Activated T-helper 1 cell treated with anti-CD3 and anti-CD28 coated beads, Interleukin-12 subunit alpha, Interleukin-12 subunit beta, Interleukin-2, Interleukin-4 antibody, amounts not matched to agents 30 ng/mL and 10 ng/mL and 1 ng/mL, durations not matched to agents 14 hours and 24 hours and 36 hours (primary cell): ENCODE measurements around the gene TRPT1. TPM values are rescaled to one million over a fixed set of nuclear protein-coding genes. Genes with fewer than 3 reads are reported as not detected.

ENCODE experiments used
- DNase-seq: peaks from one replicate; pipeline ENCODE4 v3.0.0; 2021; ENCODE audit warnings: low spot score
- H3K27ac Mint-ChIP-seq: one replicate; pipeline ENCODE4 v1.8.0; 2021; ENCODE audit warnings: mild to moderate bottlenecking, mixed read lengths
- H3K27me3 Mint-ChIP-seq: one replicate; pipeline ENCODE4 v1.8.0; 2022; ENCODE audit warnings: mild to moderate bottlenecking, moderate library complexity, mixed read lengths; ENCODE audit not compliant: insufficient read depth
- H3K36me3 Mint-ChIP-seq: one replicate; pipeline ENCODE4 v1.8.0; 2021; ENCODE audit warnings: low read depth, mixed read lengths
- H3K4me1 Mint-ChIP-seq: one replicate; pipeline ENCODE4 v1.8.0; 2021; ENCODE audit warnings: low read depth, mixed read lengths
- H3K4me3 Mint-ChIP-seq: one replicate; pipeline ENCODE4 v1.8.0; 2021; ENCODE audit warnings: mild to moderate bottlenecking, moderate library complexity, mixed read lengths
- H3K9me3 Mint-ChIP-seq: one replicate; pipeline ENCODE4 v1.8.0; 2021; ENCODE audit warnings: mixed read lengths
- intact Hi-C: fragments of 100-400 bp; cut with micrococcal nuclease; formaldehyde crosslinking; loops from one replicate; pipeline ENCODE4 v1.15.1; 2024
- total RNA-seq: library from RNA; stranded (reverse); gene quantifications from 2 replicates; pipeline ENCODE4 v1.2.3, GENCODE V29; 2022

The TRPT1 gene
- total RNA-seq, 1 donor from 2014 or later: 35.5 TPM

GRCh38 chr11:64178203-64178602 lies 47.8 kb downstream of the TRPT1 start:
- Mint-ChIP-seq H3K27me3 (peaks cover 2% of the 10 kb centered on the region), H3K4me1 (peaks cover 32% of the 10 kb centered on the region), H3K9me3 (peaks cover 7% of the 10 kb centered on the region), H3K27ac (no peak overlapping the region), H3K36me3 (peaks cover 3% of the 10 kb centered on the region), H3K4me3 (no peak overlapping the region)
- intact Hi-C loops: no loop called here
- no peak for DNase-seq

- DNase-seq: no peak
- intact Hi-C loops: no loop called here
- Mint-ChIP-seq H3K4me3 (no peak overlapping the region), H3K27ac (no peak overlapping the region), H3K36me3 (peaks cover 3% of the 10 kb centered on the region), H3K27me3 (peaks cover 2% of the 10 kb centered on the region), H3K4me1 (peaks cover 24% of the 10 kb centered on the region), H3K9me3 (peaks cover 7% of the 10 kb centered on the region)
Measured at GRCh38 chr11:64176751-64177150, 49.2 kb downstream of the TRPT1 start.

Other genes starting within 250 kb of the TRPT1 start
- 104 and 114 TPM in 2 replicates for gene OTUB1, start 239.7 kb downstream of the TRPT1 start, total RNA-seq
- gene FLRT1, start 190.3 kb downstream of the TRPT1 start, total RNA-seq: not detected in 2 replicates
- gene MACROD1, start 60.1 kb downstream of the TRPT1 start, total RNA-seq: 17.4 and 20.2 TPM in 2 replicates
- 493 and 495 TPM in 2 replicates for gene STIP1, start 40.0 kb downstream of the TRPT1 start, total RNA-seq
- 201 and 211 TPM in 2 replicates for gene FERMT3, start 19.5 kb downstream of the TRPT1 start, total RNA-seq
- 74.9 and 79.4 TPM in 2 replicates for gene NUDT22, start 88 bp upstream of the TRPT1 start, total RNA-seq
- gene DNAJC4, start 4.4 kb upstream of the TRPT1 start, total RNA-seq: 18.4 and 19.8 TPM in 2 replicates
- 55.5 and 60.2 TPM in 2 replicates for gene VEGFB, start 8.4 kb upstream of the TRPT1 start, total RNA-seq
- gene FKBP2, start 14.9 kb upstream of the TRPT1 start, total RNA-seq: 32.6 and 34.3 TPM in 2 replicates
- gene PPP1R14B, start 20.8 kb upstream of the TRPT1 start, total RNA-seq: 238 and 248 TPM in 2 replicates
- gene PLCB3, start 25.3 kb upstream of the TRPT1 start, total RNA-seq: 13.4 and 14.2 TPM in 2 replicates
- gene BAD, start 58.5 kb upstream of the TRPT1 start, total RNA-seq: 30.1 and 38.0 TPM in 2 replicates
- gene GPR137, start 59.7 kb upstream of the TRPT1 start, total RNA-seq: 35.3 and 41.8 TPM in 2 replicates
- 0.16 and 0.29 TPM in 2 replicates for gene KCNK4, start 65.1 kb upstream of the TRPT1 start, total RNA-seq
- 0.47 TPM in 1 of 2 replicates, not detected in the other for gene CATSPERZ, start 74.2 kb upstream of the TRPT1 start, total RNA-seq
- 64.4 and 67.3 TPM in 2 replicates for gene ESRRA, start 79.3 kb upstream of the TRPT1 start, total RNA-seq
- 307 and 312 TPM in 2 replicates for gene TRMT112, start 91.4 kb upstream of the TRPT1 start, total RNA-seq
- 89.0 and 100 TPM in 2 replicates for gene PRDX5, start 91.9 kb upstream of the TRPT1 start, total RNA-seq
- 133 and 137 TPM in 2 replicates for gene CCDC88B, start 114.0 kb upstream of the TRPT1 start, total RNA-seq
- gene RPS6KA4, start 133.0 kb upstream of the TRPT1 start, total RNA-seq: 38.3 and 46.0 TPM in 2 replicates